Stomach (tissue), 9 donors: ENCODE measurements around the gene STIM2. TPM values are rescaled to one million over a fixed set of nuclear protein-coding genes. Genes with fewer than 3 reads are reported as not detected.
A peak's percentile ranks its signal among the peaks of the same experiment; 100 is the strongest.

Source experiments
- DNase-seq, 2 donors: peaks; one replicate each; pipeline versions ENCODE4 v3.0.0 to v3.0.0-alpha.2; 2013 to 2019
- H3K27ac ChIP-seq, 5 donors: fragments of 200-600 bp in 4 of 5; sonication (generic) in 4 of 5; one replicate each; pipeline ENCODE4 v1.5.1; 2013 to 2019; ENCODE audit warnings: mild to moderate bottlenecking in 1 of 5, moderate library complexity in 1 of 5
- H3K27me3 ChIP-seq, 3 donors: fragments of 200-600 bp; sonication (generic); one replicate each; pipeline ENCODE4 v1.5.1; 2017 to 2019; ENCODE audit warnings: mixed run types in 1 of 3
- H3K36me3 ChIP-seq, 4 donors: fragments of 200-600 bp; sonication (generic); 1 replicate in 3 of 4; 2 replicates in 1 of 4; pipeline ENCODE4 v1.5.1; 2016 to 2019
- H3K4me1 ChIP-seq, 4 donors: fragments of 200-600 bp; sonication (generic); one replicate each; pipeline ENCODE4 v1.5.1; 2016 to 2019
- H3K4me3 ChIP-seq, 4 donors: fragments of 200-600 bp; sonication (generic) in 3 of 4; one replicate each; pipeline ENCODE4 v1.5.1; 2016 to 2019; ENCODE audit warnings: mild to moderate bottlenecking in 1 of 4
- H3K9me3 ChIP-seq, 4 donors: fragments of 200-600 bp; sonication (generic); one replicate each; pipeline ENCODE4 v1.5.1; 2016 to 2019
- EP300 ChIP-seq: sonication (generic); formaldehyde crosslinking; IDR thresholded peaks from one replicate; pipeline ENCODE4 v1.6.1; 2017; ENCODE audit warnings: antibody characterized with exemption
- POLR2A ChIP-seq, 4 donors: fragments of 450-650 bp; IDR thresholded peaks; one replicate each; pipeline ENCODE4 v1.6.1; 2016; ENCODE audit warnings: antibody characterized with exemption in 4 of 4, control low read depth in 2 of 4, mild to moderate bottlenecking in 1 of 4, moderate library complexity in 1 of 4
- POLR2AphosphoS5 ChIP-seq, 3 donors: sonication (generic); formaldehyde crosslinking; IDR thresholded peaks; one replicate each; pipeline ENCODE4 v1.6.1; 2016; ENCODE audit warnings: antibody characterized with exemption in 3 of 3
- WGBS, 5 donors: extraction: QIAGEN DNeasy Blood & Tissue Kit in 3 of 5; methylation state at CpG; one replicate each; pipeline versions ENCODE4 v1.1.5 to v1.1.7; 2013 to 2018; 5-methylcytosine and 5-hydroxymethylcytosine counted together
- intact Hi-C: fragments of 100-400 bp; cut with DNase I; formaldehyde crosslinking; loops from one replicate; pipeline ENCODE4 v1.15.1; 2023; ENCODE audit warnings: low total_unique reads
- polyA plus RNA-seq, 3 donors: library from polyadenylated mRNA; stranded (reverse); fragments of 200-250 nt; gene quantifications; one replicate each; pipeline ENCODE4 v1.2.3, GENCODE V29; 2013
- total RNA-seq, 5 donors: library from RNA; depleted of rRNA; stranded (reverse); fragments of >200 nt; gene quantifications; one replicate each; pipeline versions ENCODE4 v1.1.0 to v1.2.3, GENCODE V29; 2014 to 2016
- TF ChIP-seq, protein P1 (sequence below), 7 experiments: fragments of 450-650 bp in 4 of 7; fragments of 200-600 bp in 3 of 7; sonication (generic) in 3 of 7; IDR thresholded peaks; one replicate each; pipeline ENCODE4 v1.5.1; 2016 to 2019; ENCODE audit warnings: antibody characterized with exemption in 7 of 7, control low read depth in 2 of 7, mild to moderate bottlenecking in 1 of 7
- donor health status: healthy with polysubstance abuse.
- donor health status: Bipolar disorder and iron deficiency.
- donor health status: healthy.

The STIM2 gene
- total and polyA plus RNA-seq, 8 donors: 4.4 to 32.7 (median 21.7) TPM

- no peak overlapping the region for H3K4me3 ChIP-seq
- TF ChIP-seq, protein P1, sequence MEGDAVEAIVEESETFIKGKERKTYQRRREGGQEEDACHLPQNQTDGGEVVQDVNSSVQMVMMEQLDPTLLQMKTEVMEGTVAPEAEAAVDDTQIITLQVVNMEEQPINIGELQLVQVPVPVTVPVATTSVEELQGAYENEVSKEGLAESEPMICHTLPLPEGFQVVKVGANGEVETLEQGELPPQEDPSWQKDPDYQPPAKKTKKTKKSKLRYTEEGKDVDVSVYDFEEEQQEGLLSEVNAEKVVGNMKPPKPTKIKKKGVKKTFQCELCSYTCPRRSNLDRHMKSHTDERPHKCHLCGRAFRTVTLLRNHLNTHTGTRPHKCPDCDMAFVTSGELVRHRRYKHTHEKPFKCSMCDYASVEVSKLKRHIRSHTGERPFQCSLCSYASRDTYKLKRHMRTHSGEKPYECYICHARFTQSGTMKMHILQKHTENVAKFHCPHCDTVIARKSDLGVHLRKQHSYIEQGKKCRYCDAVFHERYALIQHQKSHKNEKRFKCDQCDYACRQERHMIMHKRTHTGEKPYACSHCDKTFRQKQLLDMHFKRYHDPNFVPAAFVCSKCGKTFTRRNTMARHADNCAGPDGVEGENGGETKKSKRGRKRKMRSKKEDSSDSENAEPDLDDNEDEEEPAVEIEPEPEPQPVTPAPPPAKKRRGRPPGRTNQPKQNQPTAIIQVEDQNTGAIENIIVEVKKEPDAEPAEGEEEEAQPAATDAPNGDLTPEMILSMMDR (IDR thresholded peaks at IDR 0.05): no peak
- TF ChIP-seq POLR2A (IDR thresholded peaks at IDR 0.05): no peak
- TF ChIP-seq POLR2AphosphoS5 (IDR thresholded peaks at IDR 0.05): no peak
- no peak for TF ChIP-seq EP300
- no peak for DNase-seq
- H3K27ac ChIP-seq: no peak overlapping the region
- 75 to 92% (median 88%) methylated on average over 3 of the region's 3 CpGs for WGBS, 5 donors
- H3K9me3 ChIP-seq: peaks cover 0 to 6% (median 0%) of the 10 kb centered on the region in 4 donors
- intact Hi-C loops: no loop called here
- no peaks in the 10 kb centered on the region for H3K27me3 ChIP-seq
- H3K4me1 ChIP-seq: no peaks in the 10 kb centered on the region
- H3K36me3 ChIP-seq: peaks cover 0 to 11% (median 3%) of the 10 kb centered on the region in 4 donors
These were observed 93.3 kb downstream of the STIM2 start for GRCh38 chr4:26953770-26954423.

GRCh38 chr4:26955241-26955640 lies 94.6 kb downstream of the STIM2 start:
- Histone ChIP-seq H3K4me1 (no peaks in the 10 kb centered on the region), H3K36me3 (peaks cover 0 to 15% (median 5%) of the 10 kb centered on the region in 4 donors), H3K9me3 (peaks cover 0 to 6% (median 0%) of the 10 kb centered on the region in 4 donors), H3K27me3 (no peaks in the 10 kb centered on the region), H3K4me3 (no peak overlapping the region), H3K27ac (no peak overlapping the region)
- peak in 1 of 2 donors; percentile 17 for DNase-seq
- intact Hi-C loops: no loop called here
- TF ChIP-seq, protein P1 (IDR thresholded peaks at IDR 0.05): no peak
- no peak for TF ChIP-seq POLR2A (IDR thresholded peaks at IDR 0.05)
- TF ChIP-seq POLR2AphosphoS5 (IDR thresholded peaks at IDR 0.05): no peak
- TF ChIP-seq EP300: no peak
- WGBS, 5 donors: 0 to 70% (median 0%) methylated on average over 2 of the region's 2 CpGs

DNA sequence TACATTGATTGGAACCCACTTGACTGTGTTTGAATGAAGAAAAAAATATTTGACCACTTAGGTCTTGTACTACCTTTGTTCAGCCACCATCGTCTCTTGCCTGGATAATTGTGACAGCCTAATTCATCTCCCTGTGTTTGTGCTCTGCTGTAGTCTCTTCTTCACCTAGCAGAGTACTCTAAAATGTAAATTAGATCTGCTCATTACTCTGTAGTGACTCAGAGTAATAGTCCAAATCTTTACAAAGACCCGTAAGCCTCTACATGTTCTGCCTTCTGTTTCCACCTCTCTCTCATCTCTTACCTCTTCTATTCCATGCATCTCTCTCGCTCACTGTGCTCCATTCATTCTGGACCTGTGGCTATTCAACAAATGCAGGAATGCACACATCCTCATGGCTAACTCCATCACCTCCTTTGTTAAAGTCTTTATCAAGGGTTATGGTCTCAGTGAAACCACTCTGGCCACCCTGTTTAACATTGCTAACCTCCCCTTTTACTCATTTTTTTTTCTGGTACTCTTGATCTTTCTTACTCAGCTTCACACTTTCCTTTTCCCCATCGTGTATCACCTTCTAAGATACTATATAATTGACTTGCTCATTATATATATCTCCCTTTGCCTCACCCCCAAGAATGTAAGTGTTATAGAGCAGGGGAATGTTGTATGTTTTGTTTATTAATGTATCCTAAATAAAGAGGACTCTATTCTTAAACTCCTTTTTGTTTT lies 98.4 kb downstream of the STIM2 start:
- 84 to 88% (median 86%) methylated on average over 4 of the region's 4 CpGs for WGBS, 5 donors
- TF ChIP-seq, protein P1 (IDR thresholded peaks at IDR 0.05): no peak
- no peak for TF ChIP-seq POLR2A (IDR thresholded peaks at IDR 0.05)
- no peak for TF ChIP-seq POLR2AphosphoS5 (IDR thresholded peaks at IDR 0.05)
- H3K27me3 ChIP-seq: no peaks in the 10 kb centered on the region
- H3K36me3 ChIP-seq: peaks cover 0 to 15% (median 5%) of the 10 kb centered on the region in 4 donors
- H3K4me1 ChIP-seq: peaks cover 0 to 9% (median 1%) of the 10 kb centered on the region in 4 donors
- H3K27ac ChIP-seq: no peak overlapping the region
- intact Hi-C loops: no loop called here
- no peaks in the 10 kb centered on the region for H3K9me3 ChIP-seq
- DNase-seq: no peak
- no peak overlapping the region for H3K4me3 ChIP-seq

GRCh38 chr4:26959654-26960047 lies 99.0 kb downstream of the STIM2 start:
- no peaks in the 10 kb centered on the region for H3K27me3 ChIP-seq
- TF ChIP-seq POLR2A (IDR thresholded peaks at IDR 0.05) (no peak), POLR2AphosphoS5 (IDR thresholded peaks at IDR 0.05) (no peak), EP300 (no peak)
- TF ChIP-seq, protein P1 (IDR thresholded peaks at IDR 0.05): no peak
- no peak overlapping the region for H3K27ac ChIP-seq
- 40 to 55% (median 48%) methylated on average over 1 of the region's 1 CpG for WGBS, 5 donors
- DNase-seq: no peak
- H3K9me3 ChIP-seq: no peaks in the 10 kb centered on the region
- peaks cover 0 to 14% (median 4%) of the 10 kb centered on the region in 4 donors for H3K4me1 ChIP-seq
- H3K36me3 ChIP-seq: peaks cover 0 to 15% (median 5%) of the 10 kb centered on the region in 4 donors
- intact Hi-C loops: no loop called here
- H3K4me3 ChIP-seq: no peak overlapping the region
